NCI-H2107 treated with DMSO at 0.1 percent for 48 hours (cell line): ENCODE measurements around the gene CHRM1.
"Not testable (repeated sequence)": the region's sequence is repeated elsewhere in the genome, so short reads cannot be mapped to it uniquely, and the experiment has no call there.

Experiments
- DNase-seq: peaks from one replicate; lab custom pipeline; 2025; ENCODE audit not compliant: unreplicated experiment; lab: John Stamatoyannopoulos, UW

The CHRM1 gene, protein sequence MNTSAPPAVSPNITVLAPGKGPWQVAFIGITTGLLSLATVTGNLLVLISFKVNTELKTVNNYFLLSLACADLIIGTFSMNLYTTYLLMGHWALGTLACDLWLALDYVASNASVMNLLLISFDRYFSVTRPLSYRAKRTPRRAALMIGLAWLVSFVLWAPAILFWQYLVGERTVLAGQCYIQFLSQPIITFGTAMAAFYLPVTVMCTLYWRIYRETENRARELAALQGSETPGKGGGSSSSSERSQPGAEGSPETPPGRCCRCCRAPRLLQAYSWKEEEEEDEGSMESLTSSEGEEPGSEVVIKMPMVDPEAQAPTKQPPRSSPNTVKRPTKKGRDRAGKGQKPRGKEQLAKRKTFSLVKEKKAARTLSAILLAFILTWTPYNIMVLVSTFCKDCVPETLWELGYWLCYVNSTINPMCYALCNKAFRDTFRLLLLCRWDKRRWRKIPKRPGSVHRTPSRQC

DNA sequence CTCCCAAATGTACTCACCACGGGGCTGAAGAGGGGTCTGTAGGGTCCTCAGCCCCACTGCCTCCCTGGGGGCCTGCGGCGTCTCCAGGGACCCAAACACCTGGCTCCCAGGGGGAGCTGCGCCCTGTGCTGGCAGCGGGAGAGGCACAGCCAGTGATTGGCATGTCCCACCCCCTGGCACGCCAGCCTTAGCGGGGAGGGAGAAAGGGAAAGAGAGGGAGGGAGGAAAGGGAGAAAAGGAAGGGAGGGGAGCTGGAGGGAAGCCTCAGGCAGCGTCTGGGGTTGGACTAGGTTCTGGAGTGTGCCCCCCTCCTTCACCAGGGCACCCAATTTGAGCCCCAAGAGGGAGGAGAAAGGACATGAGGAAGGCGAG lies at the start of gene CHRM1:
Gene CHRM1, minus strand, starts transcription at position 163 of the 372 bp plus-strand sequence. CDS start 10,263 bp downstream, outside the sequence.
- no peak for DNase-seq

- no peak for DNase-seq
These were observed 44.4 kb upstream of the CHRM1 start for GRCh38 chr11:62965574-62965973.

DNA sequence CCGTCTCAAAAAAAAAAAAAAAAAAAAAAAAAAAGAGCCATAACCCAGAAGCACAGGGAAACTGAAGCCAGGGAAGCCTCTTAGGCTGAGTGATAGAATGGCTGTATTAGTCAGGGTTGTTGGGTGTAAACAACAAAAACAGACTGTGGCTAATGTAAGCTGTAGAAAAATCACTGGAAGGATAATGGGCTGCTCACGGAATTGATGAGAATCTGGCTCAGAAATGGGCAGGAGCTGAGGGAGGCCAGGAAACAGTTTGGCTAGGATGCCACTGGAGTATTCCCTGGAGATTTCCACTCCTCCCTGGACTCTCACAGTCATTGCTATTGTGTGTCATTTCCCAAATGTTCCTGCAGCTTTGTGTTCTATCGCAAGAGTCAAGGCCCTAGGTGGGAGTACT lies 41.2 kb upstream of the CHRM1 start:
- no peak for DNase-seq

- DNase-seq: no peak
These were observed 39.9 kb upstream of the CHRM1 start for GRCh38 chr11:62961017-62961570.

GRCh38 chr11:62959422-62959980 lies 38.3 kb upstream of the CHRM1 start:
- no peak for DNase-seq

DNA sequence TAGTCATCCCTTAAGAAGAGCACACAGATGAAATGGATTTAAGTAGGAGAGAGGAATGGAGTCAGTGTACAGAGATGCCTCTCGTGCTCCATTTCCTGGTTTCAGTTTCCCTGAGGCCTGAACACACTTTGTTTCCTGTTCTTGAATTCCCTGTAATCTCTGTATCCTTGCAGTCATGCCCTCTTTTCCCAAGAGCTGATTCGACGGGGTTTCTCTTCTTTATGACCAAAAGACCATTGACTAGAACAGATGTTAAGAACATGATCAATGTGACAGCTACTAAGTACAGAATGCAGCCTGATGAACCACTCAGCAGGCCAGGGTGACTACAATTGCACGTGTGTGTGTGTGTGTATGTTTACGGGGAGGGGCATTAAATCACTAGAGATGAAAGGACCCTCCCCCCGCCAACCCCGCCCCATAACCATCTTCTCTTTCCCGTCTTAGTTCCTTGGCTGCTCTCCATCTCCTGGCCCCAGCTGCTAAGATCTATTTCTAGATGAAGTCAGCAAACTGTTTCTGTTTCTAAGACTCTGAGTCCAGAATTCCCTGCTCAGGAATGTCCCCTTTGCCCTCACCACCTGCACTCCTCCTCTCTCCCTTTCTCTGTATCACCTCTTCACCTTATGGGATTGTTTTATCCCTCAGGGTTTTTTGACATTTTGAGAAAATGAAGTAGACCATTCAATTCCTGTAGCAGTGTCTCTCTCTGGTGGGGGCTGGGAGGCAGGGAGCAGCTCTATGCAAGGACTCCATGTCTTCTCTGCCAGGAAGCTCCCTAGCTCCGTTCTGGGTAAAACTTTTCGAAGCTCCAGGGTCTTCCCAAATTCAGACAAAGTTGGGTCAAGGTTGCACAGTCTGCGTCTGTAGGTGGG lies 37.6 kb upstream of the CHRM1 start:
- DNase-seq: no peak

GRCh38 chr11:62957147-62957546 lies 36.0 kb upstream of the CHRM1 start:
- no peak for DNase-seq

- no peak for DNase-seq
These were observed 33.3 kb upstream of the CHRM1 start for GRCh38 chr11:62954478-62954877.

DNA sequence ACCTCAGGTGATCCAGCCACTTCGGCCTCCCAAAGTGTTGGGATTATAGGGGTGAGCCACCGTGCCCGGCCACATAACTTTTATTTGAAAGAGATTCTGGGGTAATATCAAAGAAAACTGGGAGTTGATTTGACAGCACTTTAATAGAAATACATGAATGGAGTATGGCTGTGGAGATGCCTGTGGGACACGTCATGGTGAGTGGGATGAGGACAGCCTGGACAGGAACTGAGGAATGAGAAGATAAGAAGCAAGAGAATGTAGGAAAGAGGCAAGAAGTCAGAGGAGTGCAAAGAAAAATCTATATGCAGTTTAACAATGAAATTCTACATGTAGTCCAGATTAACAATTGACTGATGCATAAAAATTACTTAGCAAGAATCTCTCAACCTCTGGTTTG lies 32.6 kb upstream of the CHRM1 start:
- DNase-seq: no peak

GRCh38 chr11:62948765-62949320 lies 27.7 kb upstream of the CHRM1 start:
- no peak for DNase-seq

GRCh38 chr11:62945538-62945937 lies 24.4 kb upstream of the CHRM1 start:
- not testable (repeated sequence) for DNase-seq

- not testable (repeated sequence) for DNase-seq
These were observed 16.4 kb upstream of the CHRM1 start for GRCh38 chr11:62937528-62937927.

- no peak for DNase-seq
These were observed 13.3 kb upstream of the CHRM1 start for GRCh38 chr11:62934496-62934785.

DNA sequence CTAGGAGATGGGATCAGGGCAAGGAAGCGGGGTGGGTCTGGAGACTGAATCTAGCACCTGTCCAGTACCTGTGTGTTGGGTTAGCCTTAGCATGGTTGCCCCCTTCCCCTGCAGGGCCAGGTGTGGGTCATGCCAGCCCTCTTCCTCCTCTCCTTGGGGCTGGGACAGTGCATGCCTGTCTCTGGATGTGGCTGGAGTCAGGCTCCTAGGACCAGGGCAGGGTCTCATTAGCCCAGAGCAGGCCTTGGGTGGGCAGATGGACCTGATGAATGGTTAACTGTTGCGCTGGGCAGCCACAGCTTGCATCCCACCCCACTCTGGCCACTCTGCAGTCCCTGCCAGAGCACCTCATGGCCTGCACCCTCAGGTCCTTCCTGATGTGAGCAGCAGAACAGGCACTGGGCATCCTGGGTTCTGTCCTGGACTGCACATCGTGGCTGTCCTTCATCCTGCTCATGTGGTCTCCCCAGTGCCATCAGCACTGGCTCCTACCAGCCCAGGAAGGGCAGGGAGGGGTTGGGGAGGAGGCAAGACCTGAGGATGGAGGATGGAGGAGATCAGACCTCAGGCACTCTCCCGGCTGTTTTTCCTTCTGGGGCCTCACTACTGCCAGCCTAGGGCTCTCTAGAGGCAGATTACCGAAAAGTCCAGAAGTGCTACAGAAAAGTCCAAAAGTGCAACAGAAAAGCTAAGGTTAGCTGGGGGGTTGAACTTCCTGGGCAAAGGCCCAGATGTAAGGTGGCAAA lies 12.8 kb upstream of the CHRM1 start:
- no peak for DNase-seq

GRCh38 chr11:62933285-62933684 lies 12.1 kb upstream of the CHRM1 start:
- DNase-seq: no peak

GRCh38 chr11:62931499-62932278 lies 10.5 kb upstream of the CHRM1 start:
- DNase-seq: no peak

DNA sequence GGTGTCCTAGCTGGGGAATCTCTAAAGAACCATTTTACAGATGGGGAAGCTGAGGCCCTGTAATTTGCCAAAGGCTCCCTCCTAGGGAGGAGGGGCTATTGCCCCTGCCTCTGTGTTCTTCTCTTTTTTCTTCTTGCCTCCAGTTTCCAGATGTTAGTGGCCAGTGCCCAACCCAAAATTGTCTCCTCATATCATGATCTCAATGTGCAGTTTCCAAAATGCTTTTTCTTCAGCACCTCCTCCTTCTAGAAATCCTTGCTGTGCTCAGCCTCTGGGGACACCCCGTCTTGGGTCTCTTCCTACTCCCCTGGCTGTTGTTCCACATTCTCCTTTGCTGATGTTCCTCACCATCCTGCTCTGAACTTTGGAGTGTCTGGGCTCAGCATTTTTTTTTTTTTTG lies 9.5 kb upstream of the CHRM1 start:
- no peak for DNase-seq

DNA sequence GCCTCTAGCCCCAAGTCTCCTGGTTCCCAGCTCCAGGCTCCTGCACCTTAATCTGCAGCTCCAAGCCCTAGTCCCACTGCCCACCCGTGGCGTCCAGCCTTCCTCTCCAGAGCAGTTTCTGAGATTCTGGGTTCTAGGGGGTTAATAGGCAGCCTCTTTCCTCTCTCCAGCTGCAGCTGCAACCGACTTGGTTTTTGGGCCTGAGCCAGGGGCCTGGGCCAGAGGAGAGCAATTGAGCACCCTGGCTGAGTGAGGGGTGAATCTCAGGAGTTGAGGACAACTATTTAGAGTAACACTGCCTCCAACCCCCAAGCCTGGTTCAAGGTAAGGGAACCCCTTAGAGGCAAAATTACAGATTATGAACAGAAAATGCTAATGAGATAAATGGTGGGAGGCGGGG lies 9.0 kb upstream of the CHRM1 start:
- no peak for DNase-seq

DNA sequence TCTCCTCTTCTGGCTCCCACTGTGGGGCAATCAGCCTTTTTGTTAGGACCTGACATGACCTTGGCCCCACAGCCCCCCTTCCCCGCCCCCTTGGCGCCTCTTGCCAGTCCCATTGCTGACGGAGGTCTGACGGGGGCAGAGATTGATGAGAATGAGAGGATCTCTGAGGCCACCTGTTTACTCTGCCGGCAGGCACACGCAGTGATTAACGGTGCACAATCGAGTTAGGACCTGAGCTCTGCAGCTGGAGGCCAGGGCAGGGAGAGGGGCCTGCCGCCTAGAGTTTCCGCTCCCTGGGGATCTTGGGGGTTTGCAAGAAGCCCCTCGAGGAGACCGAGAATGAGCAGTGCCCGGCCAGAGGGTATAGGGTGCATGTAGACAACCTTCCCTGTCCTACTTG lies 6.8 kb upstream of the CHRM1 start:
- no peak for DNase-seq
